Skin epidermis (tissue), 12 donors: ENCODE data around the gene NRDC.

Experiments
- H3K27ac ChIP-seq, 21 experiments: fragments of 200-600 bp; sonication (generic) in 11 of 21; one replicate each; pipeline ENCODE4 v1.5.0; 2020; ENCODE audit warnings: mild to moderate bottlenecking in 3 of 21, inconsistent platforms in 2 of 21, moderate library complexity in 2 of 21
- H3K4me3 ChIP-seq, 7 experiments: fragments of 200-600 bp; sonication (generic) in 2 of 7; one replicate each; pipeline ENCODE4 v1.5.0; 2020; ENCODE audit warnings: inconsistent platforms in 2 of 7, mild to moderate bottlenecking in 2 of 7, moderate library complexity in 1 of 7

The NRDC gene

GRCh38 chr1:51789342-51789741, 89.2 kb downstream of the NRDC start:
- Histone ChIP-seq H3K4me3 (no peak overlapping the region), H3K27ac (no peak overlapping the region)

GRCh38 chr1:51788938-51789337, 89.6 kb downstream of the NRDC start:
- H3K27ac ChIP-seq: no peak overlapping the region
- no peak overlapping the region for H3K4me3 ChIP-seq

- Histone ChIP-seq H3K27ac (no peak overlapping the region), H3K4me3 (no peak overlapping the region)
Observed at GRCh38 chr1:51784997-51785421, 93.5 kb downstream of the NRDC start.

- Histone ChIP-seq H3K27ac (no peak overlapping the region), H3K4me3 (no peak overlapping the region)
Observed at GRCh38 chr1:51780927-51781326, 97.6 kb downstream of the NRDC start.

- Histone ChIP-seq H3K4me3 (no peak overlapping the region), H3K27ac (no peak overlapping the region)
Observed at GRCh38 chr1:51776408-51776807, 102.1 kb downstream of the NRDC start.

- Histone ChIP-seq H3K27ac (no peak overlapping the region), H3K4me3 (no peak overlapping the region)
Observed at GRCh38 chr1:51768971-51769588, 109.4 kb downstream of the NRDC start.

GRCh38 chr1:51761351-51761750, 117.2 kb downstream of the NRDC start:
- no peak overlapping the region for H3K27ac ChIP-seq

GRCh38 chr1:51760872-51761271, 117.7 kb downstream of the NRDC start:
- Histone ChIP-seq H3K4me3 (no peak overlapping the region), H3K27ac (no peak overlapping the region)

More at GRCh38 chr1:51761351-51761750, 117.2 kb downstream of the NRDC start:
- no peak overlapping the region for H3K4me3 ChIP-seq

GRCh38 chr1:51758310-51758709, 120.2 kb downstream of the NRDC start:
- Histone ChIP-seq H3K27ac (no peak overlapping the region), H3K4me3 (no peak overlapping the region)

GRCh38 chr1:51756290-51756689, 122.2 kb downstream of the NRDC start:
- Histone ChIP-seq H3K27ac (no peak overlapping the region), H3K4me3 (no peak overlapping the region)

- H3K27ac ChIP-seq: no peak overlapping the region
- H3K4me3 ChIP-seq: no peak overlapping the region
Observed at GRCh38 chr1:51755437-51755836, 123.1 kb downstream of the NRDC start.

- H3K27ac ChIP-seq: no peak overlapping the region
- no peak overlapping the region for H3K4me3 ChIP-seq
Observed at GRCh38 chr1:51754666-51755065, 123.9 kb downstream of the NRDC start.

- Histone ChIP-seq H3K27ac (no peak overlapping the region), H3K4me3 (no peak overlapping the region)
Observed at GRCh38 chr1:51753969-51754368, 124.6 kb downstream of the NRDC start.

GRCh38 chr1:51752073-51752948, 126.2 kb downstream of the NRDC start:
- Histone ChIP-seq H3K27ac (no peak overlapping the region), H3K4me3 (no peak overlapping the region)

- Histone ChIP-seq H3K4me3 (no peak overlapping the region), H3K27ac (no peak overlapping the region)
Observed at GRCh38 chr1:51750729-51751128, 127.8 kb downstream of the NRDC start.

- Histone ChIP-seq H3K27ac (no peak overlapping the region), H3K4me3 (no peak overlapping the region)
Observed at GRCh38 chr1:51750218-51750617, 128.3 kb downstream of the NRDC start.

GRCh38 chr1:51749151-51749550, 129.4 kb downstream of the NRDC start:
- Histone ChIP-seq H3K27ac (no peak overlapping the region), H3K4me3 (no peak overlapping the region)

GRCh38 chr1:51745304-51745570, 133.3 kb downstream of the NRDC start:
- Histone ChIP-seq H3K4me3 (no peak overlapping the region), H3K27ac (no peak overlapping the region)

- Histone ChIP-seq H3K4me3 (no peak overlapping the region), H3K27ac (no peak overlapping the region)
Observed at GRCh38 chr1:51744506-51745303, 133.8 kb downstream of the NRDC start.

GRCh38 chr1:51741121-51741681, 137.3 kb downstream of the NRDC start:
- Histone ChIP-seq H3K27ac (no peak overlapping the region), H3K4me3 (no peak overlapping the region)
